Measurements from ENCODE around the gene CHCT1.

Gene CHCT1

DNA sequence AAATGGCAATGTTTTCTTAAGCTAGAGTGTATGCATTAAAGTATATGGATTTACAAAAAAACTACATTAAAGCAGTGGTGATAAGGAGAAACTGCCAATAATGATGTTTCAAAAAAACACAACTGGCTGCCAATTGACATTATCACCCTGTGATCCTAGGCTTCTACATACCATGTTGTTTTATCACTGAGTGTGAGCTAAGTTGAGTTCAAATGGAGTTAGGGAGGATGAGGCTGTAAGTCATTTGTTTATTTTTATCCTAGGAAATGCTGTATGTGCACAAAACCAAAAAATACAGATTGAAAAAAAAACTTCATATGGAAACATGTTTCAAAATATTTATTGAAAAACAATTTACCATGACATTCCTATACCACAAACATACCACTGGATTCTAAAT is 22.9 kb downstream of the CHCT1 start:
- no peak overlapping the region for H3K27ac ChIP-seq (replicated peaks)
- TF ChIP-seq GABPA (IDR thresholded peaks at IDR 0.05; ENCODE audit: low read depth), result no peak
- TF ChIP-seq, protein P1, sequence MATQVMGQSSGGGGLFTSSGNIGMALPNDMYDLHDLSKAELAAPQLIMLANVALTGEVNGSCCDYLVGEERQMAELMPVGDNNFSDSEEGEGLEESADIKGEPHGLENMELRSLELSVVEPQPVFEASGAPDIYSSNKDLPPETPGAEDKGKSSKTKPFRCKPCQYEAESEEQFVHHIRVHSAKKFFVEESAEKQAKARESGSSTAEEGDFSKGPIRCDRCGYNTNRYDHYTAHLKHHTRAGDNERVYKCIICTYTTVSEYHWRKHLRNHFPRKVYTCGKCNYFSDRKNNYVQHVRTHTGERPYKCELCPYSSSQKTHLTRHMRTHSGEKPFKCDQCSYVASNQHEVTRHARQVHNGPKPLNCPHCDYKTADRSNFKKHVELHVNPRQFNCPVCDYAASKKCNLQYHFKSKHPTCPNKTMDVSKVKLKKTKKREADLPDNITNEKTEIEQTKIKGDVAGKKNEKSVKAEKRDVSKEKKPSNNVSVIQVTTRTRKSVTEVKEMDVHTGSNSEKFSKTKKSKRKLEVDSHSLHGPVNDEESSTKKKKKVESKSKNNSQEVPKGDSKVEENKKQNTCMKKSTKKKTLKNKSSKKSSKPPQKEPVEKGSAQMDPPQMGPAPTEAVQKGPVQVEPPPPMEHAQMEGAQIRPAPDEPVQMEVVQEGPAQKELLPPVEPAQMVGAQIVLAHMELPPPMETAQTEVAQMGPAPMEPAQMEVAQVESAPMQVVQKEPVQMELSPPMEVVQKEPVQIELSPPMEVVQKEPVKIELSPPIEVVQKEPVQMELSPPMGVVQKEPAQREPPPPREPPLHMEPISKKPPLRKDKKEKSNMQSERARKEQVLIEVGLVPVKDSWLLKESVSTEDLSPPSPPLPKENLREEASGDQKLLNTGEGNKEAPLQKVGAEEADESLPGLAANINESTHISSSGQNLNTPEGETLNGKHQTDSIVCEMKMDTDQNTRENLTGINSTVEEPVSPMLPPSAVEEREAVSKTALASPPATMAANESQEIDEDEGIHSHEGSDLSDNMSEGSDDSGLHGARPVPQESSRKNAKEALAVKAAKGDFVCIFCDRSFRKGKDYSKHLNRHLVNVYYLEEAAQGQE (IDR thresholded peaks at IDR 0.05; ENCODE audit: insufficient replicate concordance, low read depth), result no peak
- TF ChIP-seq POLR2AphosphoS5 (IDR thresholded peaks at IDR 0.05; ENCODE audit: low read depth), result no peak
- TF ChIP-seq SPI1 (IDR thresholded peaks at IDR 0.05; ENCODE audit: borderline replicate concordance, low read depth), result no peak
- TF ChIP-seq CTCF (IDR thresholded peaks at IDR 0.05; ENCODE audit: insufficient read depth, low read length), result no peak
- no peak overlapping the region for H3K4me3 ChIP-seq (replicated peaks; ENCODE audit: insufficient read depth, low read length)
- H3K27me3 ChIP-seq (ENCODE audit: insufficient read depth, poor library complexity, severe bottlenecking), result no peaks in the 10 kb centered on the region
- DNase-seq (ENCODE audit: low read depth in 1 of 2, low spot score in 1 of 2), result no peak

DNA sequence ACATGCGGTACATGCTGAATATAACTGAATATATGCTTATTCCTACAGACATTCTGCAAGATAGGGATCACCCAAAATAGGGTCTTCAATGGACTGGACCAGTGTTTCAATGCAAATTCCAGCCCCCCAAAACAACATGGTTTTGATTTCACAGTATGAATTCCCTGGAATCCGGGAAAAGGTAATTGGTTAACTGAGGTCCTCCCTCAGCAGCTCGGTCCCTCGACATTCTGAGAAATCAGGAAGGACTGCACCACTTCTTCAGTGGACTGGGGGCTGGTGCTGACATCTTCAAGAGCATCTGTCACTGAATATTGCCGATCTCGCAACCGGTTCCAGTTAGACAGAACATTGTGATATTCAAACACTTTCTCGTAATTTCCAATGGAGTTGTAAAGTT is 25.1 kb downstream of the CHCT1 start:
- Histone ChIP-seq H3K4me3 (replicated peaks; ENCODE audit: insufficient read depth, low read length) (no peak overlapping the region), H3K27me3 (ENCODE audit: insufficient read depth, poor library complexity, severe bottlenecking) (no peaks in the 10 kb centered on the region), H3K27ac (replicated peaks) (no peak overlapping the region)
- DNase-seq (ENCODE audit: low read depth in 1 of 2, low spot score in 1 of 2), result no peak
- no peak for TF ChIP-seq SPI1 (IDR thresholded peaks at IDR 0.05; ENCODE audit: borderline replicate concordance, low read depth)
- TF ChIP-seq, protein P1 (IDR thresholded peaks at IDR 0.05; ENCODE audit: insufficient replicate concordance, low read depth), result no peak
- TF ChIP-seq GABPA (IDR thresholded peaks at IDR 0.05; ENCODE audit: low read depth), result no peak
- TF ChIP-seq CTCF (IDR thresholded peaks at IDR 0.05; ENCODE audit: insufficient read depth, low read length), result no peak
- TF ChIP-seq POLR2AphosphoS5 (IDR thresholded peaks at IDR 0.05; ENCODE audit: low read depth), result no peak

DNA sequence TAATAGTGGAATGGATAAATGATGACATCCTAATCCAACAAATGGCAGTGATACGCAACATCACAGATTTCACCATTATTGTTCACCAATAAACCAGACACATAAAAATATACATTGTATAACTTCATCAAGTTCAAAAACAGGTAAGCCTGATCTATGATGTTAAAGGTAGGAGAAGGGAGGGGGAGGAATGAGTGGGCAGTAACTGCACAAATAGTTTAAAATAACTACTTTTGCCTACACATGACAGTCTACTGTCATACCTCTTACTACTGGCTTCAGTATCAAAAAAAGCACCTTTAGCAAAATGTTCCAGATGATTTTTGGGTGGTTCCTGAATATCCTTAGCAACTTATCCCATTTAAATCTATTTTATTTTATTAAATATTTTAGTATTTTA is 28.8 kb downstream of the CHCT1 start:
- TF ChIP-seq CTCF (IDR thresholded peaks at IDR 0.05; ENCODE audit: insufficient read depth, low read length), result no peak
- TF ChIP-seq GABPA (IDR thresholded peaks at IDR 0.05; ENCODE audit: low read depth), result no peak
- TF ChIP-seq, protein P1 (IDR thresholded peaks at IDR 0.05; ENCODE audit: insufficient replicate concordance, low read depth), result no peak
- TF ChIP-seq SPI1 (IDR thresholded peaks at IDR 0.05; ENCODE audit: borderline replicate concordance, low read depth), result no peak
- no peak for TF ChIP-seq POLR2AphosphoS5 (IDR thresholded peaks at IDR 0.05; ENCODE audit: low read depth)
- H3K4me3 ChIP-seq (replicated peaks; ENCODE audit: insufficient read depth, low read length), result no peak overlapping the region
- no peak overlapping the region for H3K27ac ChIP-seq (replicated peaks)
- DNase-seq (ENCODE audit: low read depth in 1 of 2, low spot score in 1 of 2), result no peak
- no peaks in the 10 kb centered on the region for H3K27me3 ChIP-seq (ENCODE audit: insufficient read depth, poor library complexity, severe bottlenecking)

All from HL-60 (cell line).